HEK293 (cell line): Measurements from ENCODE around the gene PLD6.

Experiments
- GLIS1 ChIP-seq: fragments of 450-650 bp; formaldehyde crosslinking; IDR thresholded peaks from 2 replicates; pipeline ENCODE4 v1.5.1; 2016; ENCODE audit warnings: missing biosample characterization, missing genetic modification characterization
- INSM2 ChIP-seq: fragments of 450-650 bp; formaldehyde crosslinking; IDR thresholded peaks from 2 replicates; pipeline ENCODE4 v1.5.1; 2016; ENCODE audit warnings: missing biosample characterization, missing genetic modification characterization
- KLF1 ChIP-seq: fragments of 450-650 bp; formaldehyde crosslinking; IDR thresholded peaks from 2 replicates; pipeline ENCODE4 v1.5.1; 2016; ENCODE audit warnings: missing biosample characterization, missing genetic modification characterization
- KLF8 ChIP-seq: fragments of 450-650 bp; formaldehyde crosslinking; IDR thresholded peaks from 2 replicates; pipeline ENCODE4 v1.5.1; 2016; ENCODE audit warnings: missing biosample characterization, missing genetic modification characterization
- KLF9 ChIP-seq: fragments of 450-650 bp; formaldehyde crosslinking; IDR thresholded peaks from 2 replicates; pipeline ENCODE4 v1.5.1; 2016; ENCODE audit warnings: missing biosample characterization, missing genetic modification characterization, low read depth
- PRDM2 ChIP-seq: fragments of 450-650 bp; formaldehyde crosslinking; IDR thresholded peaks from 2 replicates; pipeline ENCODE4 v1.5.1; 2016; ENCODE audit warnings: missing biosample characterization, missing genetic modification characterization, borderline replicate concordance
- YY2 ChIP-seq: fragments of 450-650 bp; formaldehyde crosslinking; IDR thresholded peaks from 2 replicates; pipeline ENCODE4 v1.5.1; 2016; ENCODE audit warnings: missing biosample characterization, missing genetic modification characterization
- ZBTB21 ChIP-seq: fragments of 450-650 bp; formaldehyde crosslinking; IDR thresholded peaks from 2 replicates; pipeline ENCODE4 v1.5.1; 2017; ENCODE audit warnings: missing biosample characterization, missing genetic modification characterization
- ZFHX2 ChIP-seq: fragments of 450-650 bp; formaldehyde crosslinking; conservative IDR thresholded peaks from 2 replicates; pipeline ENCODE4 v1.5.1; 2016; ENCODE audit warnings: missing biosample characterization, missing genetic modification characterization
- ZFP3 ChIP-seq: fragments of 450-650 bp; formaldehyde crosslinking; IDR thresholded peaks from 2 replicates; pipeline ENCODE4 v1.5.1; 2016; ENCODE audit warnings: low read depth, missing biosample characterization, missing genetic modification characterization
- ZFP41 ChIP-seq: fragments of 450-650 bp; formaldehyde crosslinking; IDR thresholded peaks from 2 replicates; pipeline ENCODE4 v1.5.1; 2016; ENCODE audit warnings: missing biosample characterization, missing genetic modification characterization, borderline replicate concordance
- ZNF138 ChIP-seq: fragments of 450-650 bp; formaldehyde crosslinking; IDR thresholded peaks from 2 replicates; pipeline ENCODE4 v1.5.1; 2016; ENCODE audit warnings: missing biosample characterization, missing genetic modification characterization, borderline replicate concordance
- ZNF174 ChIP-seq: fragments of 450-650 bp; formaldehyde crosslinking; IDR thresholded peaks from 2 replicates; pipeline ENCODE4 v1.5.0; 2017; ENCODE audit warnings: missing biosample characterization, mild to moderate bottlenecking, missing genetic modification characterization
- ZNF2 ChIP-seq: fragments of 450-650 bp; formaldehyde crosslinking; IDR thresholded peaks from 2 replicates; pipeline ENCODE4 v1.5.1; 2016; ENCODE audit warnings: missing biosample characterization, missing genetic modification characterization
- ZNF221 ChIP-seq: fragments of 450-650 bp; formaldehyde crosslinking; IDR thresholded peaks from 2 replicates; pipeline ENCODE4 v1.5.1; 2017; ENCODE audit warnings: missing biosample characterization, missing genetic modification characterization, borderline replicate concordance
- ZNF239 ChIP-seq: fragments of 450-650 bp; formaldehyde crosslinking; IDR thresholded peaks from 2 replicates; pipeline ENCODE4 v1.5.1; 2016; ENCODE audit warnings: missing biosample characterization, missing genetic modification characterization
- ZNF324 ChIP-seq: fragments of 450-650 bp; formaldehyde crosslinking; IDR thresholded peaks from 2 replicates; pipeline ENCODE4 v1.5.1; 2016; ENCODE audit warnings: missing biosample characterization, missing genetic modification characterization
- ZNF335 ChIP-seq: fragments of 450-650 bp; formaldehyde crosslinking; conservative IDR thresholded peaks from 2 replicates; pipeline ENCODE4 v1.5.1; 2016; ENCODE audit warnings: missing biosample characterization, missing genetic modification characterization
- ZNF473 ChIP-seq: fragments of 450-650 bp; formaldehyde crosslinking; IDR thresholded peaks from 2 replicates; pipeline ENCODE4 v1.5.1; 2017; ENCODE audit warnings: missing biosample characterization, missing genetic modification characterization
- ZNF624 ChIP-seq: fragments of 450-650 bp; formaldehyde crosslinking; IDR thresholded peaks from 2 replicates; pipeline ENCODE4 v1.5.1; 2017; ENCODE audit warnings: missing biosample characterization, missing genetic modification characterization
- ZNF654 ChIP-seq: fragments of 450-650 bp; formaldehyde crosslinking; IDR thresholded peaks from 2 replicates; pipeline ENCODE4 v1.5.1; 2016; ENCODE audit warnings: low read depth, missing biosample characterization, missing genetic modification characterization
- TF ChIP-seq, protein P1 (sequence below): fragments of 450-650 bp; formaldehyde crosslinking; IDR thresholded peaks from 2 replicates; pipeline ENCODE4 v1.5.1; 2017; ENCODE audit warnings: missing biosample characterization, missing genetic modification characterization
- TF ChIP-seq, protein P2 (sequence below): fragments of 450-650 bp; formaldehyde crosslinking; IDR thresholded peaks from 2 replicates; pipeline ENCODE4 v1.5.1; 2016; ENCODE audit warnings: missing biosample characterization, missing genetic modification characterization
- TF ChIP-seq, protein P3 (sequence below): fragments of 450-650 bp; formaldehyde crosslinking; IDR thresholded peaks from 2 replicates; pipeline ENCODE4 v1.5.1; 2016; ENCODE audit warnings: missing biosample characterization, missing genetic modification characterization

PLD6 gene

DNA sequence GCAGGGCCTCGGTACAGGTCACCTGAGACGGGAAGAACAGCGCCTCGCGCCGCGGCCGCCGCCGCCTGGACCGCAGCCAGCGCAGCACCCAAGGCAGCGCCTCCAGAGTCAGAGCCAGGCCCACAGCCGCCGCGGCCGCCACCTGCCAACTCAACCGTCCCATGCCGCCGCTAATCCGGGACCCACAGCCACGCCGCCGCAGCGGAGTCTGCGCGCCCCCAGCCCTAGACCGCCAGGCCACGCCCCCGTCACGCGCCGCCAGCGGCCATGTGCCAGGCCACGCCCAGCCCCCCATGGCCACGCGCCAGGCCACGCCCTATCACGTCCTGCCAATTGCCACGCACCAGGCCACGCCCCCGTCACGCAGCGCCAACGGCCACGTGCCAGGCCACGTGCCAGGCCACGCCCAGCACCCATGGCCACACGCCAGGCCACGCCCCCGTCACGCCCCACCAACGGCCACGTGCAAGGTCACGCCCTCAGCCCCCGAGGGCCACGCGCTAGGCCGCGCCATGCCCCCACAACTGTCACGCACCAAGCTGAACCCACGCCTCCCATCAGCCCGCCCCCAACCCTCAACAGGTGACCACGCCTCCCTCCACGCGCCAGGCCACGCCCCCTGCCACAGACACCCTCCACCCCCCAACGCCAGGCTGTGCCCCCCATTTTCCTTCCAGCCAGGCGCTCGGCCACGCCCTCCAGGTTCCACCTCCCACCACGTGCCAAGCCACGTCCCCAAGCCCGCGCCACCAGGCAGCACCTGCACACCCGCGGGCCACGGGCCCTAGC is at the start of gene PLD6 (continued):
- TF ChIP-seq ZNF624 (tag by site-specific recombination) (no peak), ZNF473 (tag by site-specific recombination) (no peak), ZNF324 (tag by site-specific recombination) (0 out of 2 replicates have a peak, but pooled peaks have one; percentile 31), GLIS1 (tag by site-specific recombination) (peak; percentile 33), ZNF174 (no peak), ZNF138 (no peak), YY2 (tag by site-specific recombination) (peak; percentile 63; the same call in 1 of the 2 replicates), ZNF2 (tag by site-specific recombination) (0 out of 2 replicates have a peak, but pooled peaks have one; percentile 64), KLF1 (tag by site-specific recombination) (peak; percentile 100), KLF8 (tag by site-specific recombination) (peak; percentile 100), ZNF221 (tag by site-specific recombination) (no peak), ZBTB21 (no peak), ZFHX2 (peak; percentile 99), INSM2 (tag by site-specific recombination) (peak; percentile 59; the same call in 1 of the 2 replicates), ZNF654 (tag by site-specific recombination) (no peak), ZNF335 (tag by site-specific recombination) (peak; percentile 7; the same call in 1 of the 2 replicates), ZFP3 (no peak), ZFP41 (tag by site-specific recombination) (no peak), ZNF239 (no peak), PRDM2 (tag by site-specific recombination) (peak; percentile 70; the same call in 1 of the 2 replicates), KLF9 (tag by site-specific recombination) (peak; percentile 100)
- TF ChIP-seq, protein P1, sequence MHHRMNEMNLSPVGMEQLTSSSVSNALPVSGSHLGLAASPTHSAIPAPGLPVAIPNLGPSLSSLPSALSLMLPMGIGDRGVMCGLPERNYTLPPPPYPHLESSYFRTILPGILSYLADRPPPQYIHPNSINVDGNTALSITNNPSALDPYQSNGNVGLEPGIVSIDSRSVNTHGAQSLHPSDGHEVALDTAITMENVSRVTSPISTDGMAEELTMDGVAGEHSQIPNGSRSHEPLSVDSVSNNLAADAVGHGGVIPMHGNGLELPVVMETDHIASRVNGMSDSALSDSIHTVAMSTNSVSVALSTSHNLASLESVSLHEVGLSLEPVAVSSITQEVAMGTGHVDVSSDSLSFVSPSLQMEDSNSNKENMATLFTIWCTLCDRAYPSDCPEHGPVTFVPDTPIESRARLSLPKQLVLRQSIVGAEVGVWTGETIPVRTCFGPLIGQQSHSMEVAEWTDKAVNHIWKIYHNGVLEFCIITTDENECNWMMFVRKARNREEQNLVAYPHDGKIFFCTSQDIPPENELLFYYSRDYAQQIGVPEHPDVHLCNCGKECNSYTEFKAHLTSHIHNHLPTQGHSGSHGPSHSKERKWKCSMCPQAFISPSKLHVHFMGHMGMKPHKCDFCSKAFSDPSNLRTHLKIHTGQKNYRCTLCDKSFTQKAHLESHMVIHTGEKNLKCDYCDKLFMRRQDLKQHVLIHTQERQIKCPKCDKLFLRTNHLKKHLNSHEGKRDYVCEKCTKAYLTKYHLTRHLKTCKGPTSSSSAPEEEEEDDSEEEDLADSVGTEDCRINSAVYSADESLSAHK (tag by site-specific recombination) = 0 out of 2 replicates have a peak, but pooled peaks have one; percentile 48
- TF ChIP-seq, protein P2, sequence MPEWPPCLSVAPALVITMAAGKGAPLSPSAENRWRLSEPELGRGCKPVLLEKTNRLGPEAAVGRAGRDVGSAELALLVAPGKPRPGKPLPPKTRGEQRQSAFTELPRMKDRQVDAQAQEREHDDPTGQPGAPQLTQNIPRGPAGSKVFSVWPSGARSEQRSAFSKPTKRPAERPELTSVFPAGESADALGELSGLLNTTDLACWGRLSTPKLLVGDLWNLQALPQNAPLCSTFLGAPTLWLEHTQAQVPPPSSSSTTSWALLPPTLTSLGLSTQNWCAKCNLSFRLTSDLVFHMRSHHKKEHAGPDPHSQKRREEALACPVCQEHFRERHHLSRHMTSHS (tag by site-specific recombination) = 0 out of 2 replicates have a peak, but pooled peaks have one; percentile 73
- TF ChIP-seq, protein P3, sequence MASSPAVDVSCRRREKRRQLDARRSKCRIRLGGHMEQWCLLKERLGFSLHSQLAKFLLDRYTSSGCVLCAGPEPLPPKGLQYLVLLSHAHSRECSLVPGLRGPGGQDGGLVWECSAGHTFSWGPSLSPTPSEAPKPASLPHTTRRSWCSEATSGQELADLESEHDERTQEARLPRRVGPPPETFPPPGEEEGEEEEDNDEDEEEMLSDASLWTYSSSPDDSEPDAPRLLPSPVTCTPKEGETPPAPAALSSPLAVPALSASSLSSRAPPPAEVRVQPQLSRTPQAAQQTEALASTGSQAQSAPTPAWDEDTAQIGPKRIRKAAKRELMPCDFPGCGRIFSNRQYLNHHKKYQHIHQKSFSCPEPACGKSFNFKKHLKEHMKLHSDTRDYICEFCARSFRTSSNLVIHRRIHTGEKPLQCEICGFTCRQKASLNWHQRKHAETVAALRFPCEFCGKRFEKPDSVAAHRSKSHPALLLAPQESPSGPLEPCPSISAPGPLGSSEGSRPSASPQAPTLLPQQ (tag by site-specific recombination) = peak; percentile 95
